Activated CD8-positive, alpha-beta memory T cell treated with anti-CD3 and anti-CD28 coated beads for 24 hours (primary cell): ENCODE measurements around the gene TAS2R60.
A peak's percentile ranks its signal among the peaks of the same experiment; 100 is the strongest.
"Not testable (repeated sequence)": the region's sequence is repeated elsewhere in the genome, so short reads cannot be mapped to it uniquely, and the experiment has no call there.

ENCODE experiments used
- DNase-seq: peaks from one replicate; pipeline ENCODE4 v3.0.0-alpha.2; 2020

The TAS2R60 gene, protein sequence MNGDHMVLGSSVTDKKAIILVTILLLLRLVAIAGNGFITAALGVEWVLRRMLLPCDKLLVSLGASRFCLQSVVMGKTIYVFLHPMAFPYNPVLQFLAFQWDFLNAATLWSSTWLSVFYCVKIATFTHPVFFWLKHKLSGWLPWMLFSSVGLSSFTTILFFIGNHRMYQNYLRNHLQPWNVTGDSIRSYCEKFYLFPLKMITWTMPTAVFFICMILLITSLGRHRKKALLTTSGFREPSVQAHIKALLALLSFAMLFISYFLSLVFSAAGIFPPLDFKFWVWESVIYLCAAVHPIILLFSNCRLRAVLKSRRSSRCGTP

GRCh38 chr7:143443153-143443552, at the start of gene TAS2R60:
TSS of gene TAS2R60 (plus strand) at chr7:143443453. CDS start at chr7:143443453, 0 bp downstream.
- DNase-seq: no peak

DNA sequence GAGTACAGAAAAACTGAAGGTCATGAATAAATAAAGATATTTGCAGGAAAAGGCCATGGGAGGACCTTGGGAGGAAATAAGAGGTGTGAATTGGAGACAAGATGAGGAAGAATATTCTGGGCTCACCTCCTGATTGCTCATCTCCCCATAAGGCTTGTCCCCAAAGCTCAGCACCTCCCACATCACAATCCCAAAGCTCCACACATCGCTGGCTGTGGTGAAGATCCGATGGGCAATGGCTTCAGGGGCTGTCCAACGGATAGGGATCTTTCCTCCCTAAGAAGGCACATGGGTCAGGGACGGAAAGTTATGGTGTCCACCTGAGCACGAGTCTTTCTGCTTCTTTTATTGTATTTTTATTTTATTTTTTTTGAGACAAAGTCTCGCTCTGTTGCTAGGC, 49.2 kb upstream of the TAS2R60 start:
- no peak for DNase-seq

- DNase-seq: no peak
Observed at GRCh38 chr7:143394777-143395176, 48.5 kb upstream of the TAS2R60 start.

- DNase-seq: no peak
Observed at GRCh38 chr7:143395187-143396149, 47.8 kb upstream of the TAS2R60 start.

DNA sequence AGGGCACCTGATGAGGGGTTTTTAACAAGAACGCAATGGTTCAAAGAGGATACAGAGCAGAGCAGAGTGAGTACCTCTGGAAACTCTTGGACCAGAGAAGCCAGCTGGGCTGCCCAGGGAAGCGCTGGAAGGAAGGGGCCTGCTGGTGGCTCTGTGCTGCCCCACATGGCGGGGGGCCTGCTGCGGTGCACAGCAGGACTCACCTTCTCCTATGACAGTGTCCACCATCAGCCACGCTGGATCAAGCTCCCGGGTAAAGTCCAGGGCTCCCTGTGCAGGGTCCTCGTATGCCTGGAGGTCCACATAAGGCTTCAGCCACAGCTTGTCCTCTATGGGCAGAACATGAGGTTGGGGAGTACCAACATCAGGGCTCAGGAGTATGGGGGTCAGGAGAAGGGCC, 47.1 kb upstream of the TAS2R60 start:
- no peak for DNase-seq

- no peak for DNase-seq
Observed at GRCh38 chr7:143396625-143397556, 46.4 kb upstream of the TAS2R60 start.

- no peak for DNase-seq
Observed at GRCh38 chr7:143397710-143398530, 45.3 kb upstream of the TAS2R60 start.

DNA sequence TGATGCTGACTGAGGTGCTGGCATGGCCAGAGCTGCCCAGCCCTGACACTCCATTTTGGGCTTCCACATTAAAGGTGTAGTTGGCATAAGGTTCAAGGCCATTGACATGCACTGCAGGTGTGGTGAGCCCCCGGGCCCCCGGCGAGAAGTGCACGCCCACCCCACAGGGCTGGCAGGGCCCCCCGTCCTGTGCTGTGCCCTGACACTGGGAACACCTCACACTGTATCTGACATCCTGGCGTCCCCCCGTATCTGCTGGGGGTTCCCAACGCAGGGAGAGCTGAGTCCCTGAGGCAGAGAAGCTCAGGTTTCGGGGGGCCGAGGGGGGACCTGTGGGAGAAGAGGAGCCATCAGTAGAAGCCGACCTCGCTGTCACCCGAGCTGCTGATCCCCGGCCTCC, 44.6 kb upstream of the TAS2R60 start:
- DNase-seq: no peak

DNA sequence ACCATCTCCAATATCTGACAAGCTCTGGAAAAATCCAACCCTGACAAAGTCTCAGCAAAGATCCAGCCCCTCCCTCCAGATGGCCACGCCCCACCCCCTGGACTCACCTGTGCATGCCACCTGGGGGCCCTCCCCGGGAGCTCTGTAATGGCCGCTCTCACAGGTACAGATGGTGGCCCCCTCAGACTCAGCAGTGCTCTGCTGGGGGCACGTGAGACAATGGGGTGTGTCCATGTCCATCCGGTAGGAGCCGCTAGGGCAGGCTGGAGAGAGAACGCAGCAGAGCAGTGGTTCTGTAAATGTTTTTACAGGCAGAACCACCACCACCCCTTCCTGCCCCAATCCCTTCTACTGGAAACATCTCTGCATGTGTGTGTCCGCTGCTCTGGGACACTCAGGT, 44.1 kb upstream of the TAS2R60 start:
- no peak for DNase-seq

DNA sequence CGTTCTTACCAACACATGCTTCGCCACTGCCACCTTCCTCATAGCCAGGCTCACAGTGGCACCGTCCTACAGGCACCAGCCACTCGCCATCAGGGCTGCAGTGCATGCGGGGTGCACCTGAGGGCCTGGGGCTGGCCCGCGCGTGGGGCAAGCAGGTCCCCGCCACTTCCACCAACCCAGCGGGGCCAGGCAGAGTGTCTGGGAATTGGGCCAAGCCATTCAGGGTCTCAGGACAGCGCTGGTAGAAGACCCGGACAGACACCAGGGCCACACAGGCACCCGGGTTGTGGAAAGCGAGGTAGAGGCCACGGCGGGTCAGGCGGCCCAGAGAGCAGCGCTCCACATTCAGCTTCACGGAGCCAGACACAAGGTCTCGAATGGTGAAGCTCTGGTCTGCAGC, 43.6 kb upstream of the TAS2R60 start:
- DNase-seq: no peak

DNA sequence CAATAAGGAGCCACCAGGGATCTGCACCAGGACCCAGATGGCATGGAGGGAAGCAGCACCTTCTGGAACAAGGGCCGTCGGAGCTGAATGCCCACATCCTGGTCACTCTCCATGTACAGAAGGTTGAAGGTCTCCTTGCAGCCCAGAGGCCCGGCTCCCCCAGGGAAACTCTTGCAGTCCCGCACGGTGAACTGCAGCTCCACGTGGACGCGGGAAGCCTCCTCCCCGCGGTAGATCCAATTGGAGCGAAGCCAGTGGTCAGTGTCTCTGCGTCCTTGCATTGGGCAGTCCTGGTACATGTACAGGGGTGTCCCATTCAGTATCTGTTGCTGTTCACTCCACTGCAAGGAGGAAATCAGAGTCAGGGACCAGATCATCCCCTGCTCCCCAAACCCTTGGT, 42.0 kb upstream of the TAS2R60 start:
- no peak for DNase-seq

DNA sequence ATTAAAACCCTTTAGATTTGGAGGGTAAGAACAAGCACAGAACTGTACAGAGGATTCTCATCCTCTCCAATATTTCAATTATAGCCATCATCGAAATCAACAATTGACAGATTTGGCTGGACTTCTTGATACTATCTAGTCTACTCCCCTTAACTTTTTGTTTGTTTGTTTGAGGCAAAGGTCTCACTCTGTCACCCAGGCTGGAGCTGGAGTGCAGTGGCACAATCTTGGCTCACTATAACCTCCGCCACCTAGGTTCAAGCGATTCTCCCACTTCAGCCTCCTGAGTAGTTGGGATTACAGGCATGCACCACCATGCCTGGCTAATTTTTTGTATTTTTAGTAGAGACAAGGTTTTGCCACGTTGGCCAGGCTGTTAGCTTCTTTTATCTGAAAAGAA, 41.0 kb upstream of the TAS2R60 start:
- not testable (repeated sequence) for DNase-seq

DNA sequence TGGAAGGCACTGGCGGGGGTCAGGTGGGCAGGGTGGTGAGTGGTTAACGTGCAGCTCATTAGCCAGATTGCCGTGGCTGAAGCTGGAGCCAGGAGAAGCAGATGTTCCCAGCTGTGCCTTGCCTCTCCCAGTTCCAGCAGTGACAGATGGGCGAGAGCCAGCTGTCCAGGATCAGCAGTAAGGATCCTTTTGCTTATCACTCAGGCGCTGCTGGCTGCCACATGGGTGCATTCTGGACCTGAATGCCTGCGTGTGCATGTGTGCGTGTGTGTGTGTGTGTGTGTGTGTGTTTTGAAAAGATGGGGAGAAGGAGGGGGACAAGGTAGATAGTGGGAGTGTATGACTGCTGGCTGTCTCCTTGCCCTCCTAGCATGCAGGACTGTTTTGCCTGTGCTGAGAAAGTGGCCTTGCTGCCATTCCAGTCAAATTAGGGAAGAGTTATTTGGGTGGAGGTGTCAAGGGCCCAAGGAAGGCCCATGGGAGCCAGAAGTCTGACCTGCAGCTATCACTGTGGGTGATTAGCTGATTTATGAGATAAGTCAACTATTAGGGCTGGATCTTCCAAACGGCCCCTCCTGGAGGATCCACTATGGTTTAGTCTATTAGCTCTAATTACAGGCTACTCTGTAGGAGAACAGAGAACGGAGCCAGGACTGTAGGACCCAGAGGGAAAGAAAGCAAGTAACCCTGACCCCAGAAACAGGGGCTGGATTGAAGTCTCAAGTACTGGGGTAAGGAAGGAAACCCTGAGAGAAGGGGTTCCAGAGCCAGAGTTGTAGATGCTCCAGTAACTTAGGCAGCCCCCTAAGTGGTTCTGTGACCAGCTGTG, 37.9 kb upstream of the TAS2R60 start:
- DNase-seq: peak; percentile 43

DNA sequence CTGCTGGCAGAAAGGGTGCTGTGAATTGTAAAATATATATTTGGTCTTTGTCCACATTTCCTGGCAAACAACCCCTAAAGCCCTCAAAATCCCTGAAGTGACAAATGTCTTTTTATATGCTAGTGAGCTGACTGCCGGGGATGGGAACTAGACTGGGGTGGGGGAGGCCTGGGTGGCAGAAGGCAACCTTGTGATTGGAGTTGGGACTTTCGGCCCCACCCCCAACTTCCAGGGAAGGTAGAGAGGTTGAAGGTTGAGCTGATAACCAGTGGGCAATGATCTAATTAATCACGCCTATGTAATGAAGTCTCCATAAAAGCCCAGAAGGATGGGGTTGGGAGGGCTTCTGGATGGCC, 37.3 kb upstream of the TAS2R60 start:
- DNase-seq: peak; percentile 33

GRCh38 chr7:143407287-143408251, 35.7 kb upstream of the TAS2R60 start:
- DNase-seq: peak; percentile 75

DNA sequence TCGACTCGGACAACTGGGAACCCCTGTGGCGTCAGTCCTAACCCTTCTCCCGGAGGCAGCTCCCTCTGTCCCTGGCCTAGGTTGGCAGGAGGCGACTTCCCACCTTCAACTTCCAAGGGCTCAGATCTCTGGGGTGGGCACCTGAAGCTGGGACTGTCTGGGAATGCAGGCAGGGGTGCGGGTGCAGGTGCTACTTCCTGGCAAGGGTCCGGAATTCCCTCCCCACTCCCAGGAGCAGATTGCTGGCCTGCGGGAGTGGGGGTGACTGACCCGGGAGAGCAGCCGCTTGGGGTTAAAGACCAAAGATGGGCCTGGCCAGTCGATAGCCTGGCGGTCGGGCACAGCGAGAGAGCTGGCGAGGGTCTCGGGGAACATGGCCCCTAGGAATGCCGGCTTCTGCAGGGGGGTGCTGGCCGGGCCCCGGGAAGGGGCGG, 35.0 kb upstream of the TAS2R60 start:
- DNase-seq: no peak

DNA sequence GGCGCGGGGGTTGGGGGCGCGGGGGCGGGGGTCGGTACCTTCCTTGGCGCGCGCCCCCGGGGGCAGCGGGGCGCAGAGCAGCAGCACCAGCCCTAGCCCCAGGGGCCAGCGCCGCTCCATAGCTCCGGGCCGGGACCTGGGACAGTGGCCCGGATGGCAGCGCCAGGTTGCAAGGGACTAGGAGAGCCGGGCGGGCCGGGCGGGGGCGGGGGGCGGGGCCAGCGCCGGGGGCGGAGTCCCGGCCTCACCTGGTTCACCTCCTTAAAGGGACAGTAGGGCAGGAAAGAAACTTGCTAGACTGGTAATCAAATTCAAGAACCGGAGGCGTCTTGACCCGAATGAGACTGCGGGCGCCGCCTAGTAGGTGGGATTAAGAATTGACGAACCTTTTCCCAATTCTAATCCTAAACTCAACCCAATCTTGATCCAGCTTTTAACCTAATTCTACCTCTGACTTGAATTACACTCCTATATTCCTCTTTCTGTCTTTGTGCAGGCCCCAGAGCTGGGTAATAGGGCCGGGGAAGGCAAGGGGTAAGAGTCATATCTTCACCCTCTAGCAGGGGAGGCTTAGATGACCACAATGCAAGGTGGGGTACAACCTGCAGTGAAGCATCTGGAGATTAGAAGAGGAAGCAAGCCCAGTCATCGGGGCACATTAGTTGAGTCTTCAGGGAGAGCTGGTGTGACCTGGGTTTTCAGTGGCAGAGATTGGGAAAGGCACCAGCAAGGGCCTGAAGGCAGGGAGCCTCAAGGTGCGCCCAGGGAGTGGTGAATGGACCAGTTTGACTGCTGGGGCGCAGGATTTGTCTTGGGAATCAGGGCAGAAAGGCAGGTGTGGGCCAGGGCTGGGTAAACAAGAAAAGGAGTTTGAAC, 34.3 kb upstream of the TAS2R60 start, which contains the start of gene EPHA1:
EPHA1 (minus strand) TSS at position 171 of the 876 bp plus-strand sequence; CDS start at position 120, 51 bp downstream.
- peak; percentile 72 for DNase-seq

GRCh38 chr7:143410521-143411004, 32.7 kb upstream of the TAS2R60 start:
- DNase-seq: no peak
